HUES64 (cell line): ENCODE measurements around the gene CCSAP.

ENCODE experiments used
- H3K27ac ChIP-seq: 2 replicates; pipeline ENCODE4 v1.7.0; 2013; ENCODE audit warnings: low read depth, low read length, inconsistent platforms
- H3K27me3 ChIP-seq: 2 replicates; pipeline ENCODE4 v1.6.1; 2013; ENCODE audit warnings: mild to moderate bottlenecking, low read length; ENCODE audit not compliant: insufficient read depth
- H3K36me3 ChIP-seq: 2 replicates; pipeline ENCODE4 v1.6.1; 2013; ENCODE audit warnings: mild to moderate bottlenecking, low read length; ENCODE audit not compliant: insufficient read depth
- H3K4me1 ChIP-seq: 2 replicates; pipeline ENCODE4 v1.6.1; 2013; ENCODE audit warnings: mild to moderate bottlenecking, low read length, moderate library complexity; ENCODE audit not compliant: insufficient read depth
- H3K4me3 ChIP-seq: 2 replicates; pipeline ENCODE4 v1.5.1; 2013; ENCODE audit warnings: mild to moderate bottlenecking, low read length, moderate library complexity
- H3K9ac ChIP-seq: 2 replicates; pipeline ENCODE4 v1.6.1; 2013; ENCODE audit warnings: mild to moderate bottlenecking, low read depth, low read length
- H3K9me3 ChIP-seq: 2 replicates; pipeline ENCODE4 v1.6.1; 2013; ENCODE audit warnings: low read depth, low read length; ENCODE audit not compliant: insufficient read depth
- WGBS: fragments of 150-250, 120-280 bp; methylation state at CpG from one replicate; pipeline ENCODE4 v1.1.7; 2013; ENCODE audit warnings: missing lambda C conversion rate; 5-methylcytosine and 5-hydroxymethylcytosine counted together

Gene CCSAP

GRCh38 chr1:229287267-229287666 lies 55.6 kb downstream of the CCSAP start:
- WGBS: 87% methylated on average over 1 of the region's 1 CpG
- H3K27ac ChIP-seq: no peak overlapping the region

GRCh38 chr1:229286099-229286766 lies 56.6 kb downstream of the CCSAP start:
- WGBS: 100% methylated on average over 1 of the region's 2 CpGs
- Histone ChIP-seq H3K36me3 (peaks cover 18% of the 10 kb centered on the region), H3K9ac (no peak overlapping the region), H3K27ac (no peak overlapping the region), H3K4me3 (no peak overlapping the region), H3K9me3 (no peaks in the 10 kb centered on the region), H3K27me3 (no peaks in the 10 kb centered on the region), H3K4me1 (peaks cover 13% of the 10 kb centered on the region)

More at GRCh38 chr1:229287267-229287666, 55.6 kb downstream of the CCSAP start:
- H3K27me3 ChIP-seq: no peaks in the 10 kb centered on the region
- no peaks in the 10 kb centered on the region for H3K9me3 ChIP-seq
- no peak overlapping the region for H3K4me3 ChIP-seq
- peaks cover 13% of the 10 kb centered on the region for H3K4me1 ChIP-seq
- peaks cover 21% of the 10 kb centered on the region for H3K36me3 ChIP-seq
- H3K9ac ChIP-seq: no peak overlapping the region

GRCh38 chr1:229285440-229285839 lies 57.4 kb downstream of the CCSAP start:
- Histone ChIP-seq H3K4me3 (no peak overlapping the region), H3K27ac (no peak overlapping the region), H3K36me3 (peaks cover 10% of the 10 kb centered on the region), H3K9me3 (no peaks in the 10 kb centered on the region), H3K4me1 (peaks cover 13% of the 10 kb centered on the region), H3K27me3 (no peaks in the 10 kb centered on the region), H3K9ac (no peak overlapping the region)
- 65% methylated on average over 2 of the region's 2 CpGs for WGBS

GRCh38 chr1:229284887-229285286 lies 58.0 kb downstream of the CCSAP start:
- H3K36me3 ChIP-seq: peaks cover 7% of the 10 kb centered on the region
- H3K9me3 ChIP-seq: no peaks in the 10 kb centered on the region
- over 99% methylated on average over 3 of the region's 3 CpGs for WGBS
- no peaks in the 10 kb centered on the region for H3K27me3 ChIP-seq
- peaks cover 13% of the 10 kb centered on the region for H3K4me1 ChIP-seq
- H3K4me3 ChIP-seq: no peak overlapping the region
- no peak overlapping the region for H3K27ac ChIP-seq
- H3K9ac ChIP-seq: no peak overlapping the region

- Histone ChIP-seq H3K9me3 (no peaks in the 10 kb centered on the region), H3K27me3 (no peaks in the 10 kb centered on the region), H3K27ac (no peak overlapping the region), H3K4me1 (peaks cover 19% of the 10 kb centered on the region), H3K9ac (no peak overlapping the region), H3K36me3 (no peaks in the 10 kb centered on the region), H3K4me3 (no peak overlapping the region)
- 98% methylated on average over 3 of the region's 3 CpGs for WGBS
These were observed 59.6 kb downstream of the CCSAP start for GRCh38 chr1:229283183-229283611.

- Histone ChIP-seq H3K9me3 (no peaks in the 10 kb centered on the region), H3K27ac (no peak overlapping the region), H3K4me1 (peaks cover 19% of the 10 kb centered on the region)
These were observed 60.5 kb downstream of the CCSAP start for GRCh38 chr1:229282295-229282823.

GRCh38 chr1:229281339-229281926 lies 61.4 kb downstream of the CCSAP start:
- H3K4me1 ChIP-seq: peaks cover 20% of the 10 kb centered on the region
- H3K27ac ChIP-seq: no peak overlapping the region
- no peak overlapping the region for H3K4me3 ChIP-seq
- H3K9me3 ChIP-seq: no peaks in the 10 kb centered on the region
- WGBS: no CpG with 5 or more reads among the region's 1 CpG
- no peaks in the 10 kb centered on the region for H3K27me3 ChIP-seq
- H3K36me3 ChIP-seq: no peaks in the 10 kb centered on the region
- H3K9ac ChIP-seq: no peak overlapping the region

More at GRCh38 chr1:229282295-229282823, 60.5 kb downstream of the CCSAP start:
- Histone ChIP-seq H3K4me3 (no peak overlapping the region), H3K36me3 (no peaks in the 10 kb centered on the region), H3K27me3 (no peaks in the 10 kb centered on the region), H3K9ac (no peak overlapping the region)
- WGBS: 100% methylated on average over 1 of the region's 1 CpG

GRCh38 chr1:229280921-229281320 lies 61.9 kb downstream of the CCSAP start:
- H3K27ac ChIP-seq: no peak overlapping the region
- peaks cover 20% of the 10 kb centered on the region for H3K4me1 ChIP-seq
- no peak overlapping the region for H3K4me3 ChIP-seq
- no peaks in the 10 kb centered on the region for H3K9me3 ChIP-seq
- H3K9ac ChIP-seq: no peak overlapping the region
- WGBS: 100% methylated on average over 1 of the region's 3 CpGs
- no peaks in the 10 kb centered on the region for H3K27me3 ChIP-seq
- no peaks in the 10 kb centered on the region for H3K36me3 ChIP-seq

- Histone ChIP-seq H3K4me3 (no peak overlapping the region), H3K9me3 (no peaks in the 10 kb centered on the region), H3K27me3 (no peaks in the 10 kb centered on the region), H3K36me3 (no peaks in the 10 kb centered on the region), H3K4me1 (peaks cover 15% of the 10 kb centered on the region), H3K9ac (no peak overlapping the region), H3K27ac (no peak overlapping the region)
- WGBS: 96% methylated on average over 6 of the region's 6 CpGs
These were observed 62.6 kb downstream of the CCSAP start for GRCh38 chr1:229280037-229280828.

GRCh38 chr1:229279242-229279641 lies 63.6 kb downstream of the CCSAP start:
- WGBS: 82% methylated on average over 3 of the region's 3 CpGs
- H3K4me1 ChIP-seq: peaks cover 18% of the 10 kb centered on the region
- H3K9me3 ChIP-seq: no peaks in the 10 kb centered on the region
- no peaks in the 10 kb centered on the region for H3K27me3 ChIP-seq
- H3K4me3 ChIP-seq: no peak overlapping the region
- no peak overlapping the region for H3K9ac ChIP-seq
- no peaks in the 10 kb centered on the region for H3K36me3 ChIP-seq
- no peak overlapping the region for H3K27ac ChIP-seq

- Histone ChIP-seq H3K36me3 (no peaks in the 10 kb centered on the region), H3K9me3 (no peaks in the 10 kb centered on the region), H3K9ac (no peak overlapping the region), H3K27ac (no peak overlapping the region), H3K4me3 (no peak overlapping the region), H3K27me3 (no peaks in the 10 kb centered on the region), H3K4me1 (peaks cover 18% of the 10 kb centered on the region)
- WGBS: 96% methylated on average over 2 of the region's 2 CpGs
These were observed 64.6 kb downstream of the CCSAP start for GRCh38 chr1:229278120-229278741.
